ENCODE data around the gene MIEF1.

DNA sequence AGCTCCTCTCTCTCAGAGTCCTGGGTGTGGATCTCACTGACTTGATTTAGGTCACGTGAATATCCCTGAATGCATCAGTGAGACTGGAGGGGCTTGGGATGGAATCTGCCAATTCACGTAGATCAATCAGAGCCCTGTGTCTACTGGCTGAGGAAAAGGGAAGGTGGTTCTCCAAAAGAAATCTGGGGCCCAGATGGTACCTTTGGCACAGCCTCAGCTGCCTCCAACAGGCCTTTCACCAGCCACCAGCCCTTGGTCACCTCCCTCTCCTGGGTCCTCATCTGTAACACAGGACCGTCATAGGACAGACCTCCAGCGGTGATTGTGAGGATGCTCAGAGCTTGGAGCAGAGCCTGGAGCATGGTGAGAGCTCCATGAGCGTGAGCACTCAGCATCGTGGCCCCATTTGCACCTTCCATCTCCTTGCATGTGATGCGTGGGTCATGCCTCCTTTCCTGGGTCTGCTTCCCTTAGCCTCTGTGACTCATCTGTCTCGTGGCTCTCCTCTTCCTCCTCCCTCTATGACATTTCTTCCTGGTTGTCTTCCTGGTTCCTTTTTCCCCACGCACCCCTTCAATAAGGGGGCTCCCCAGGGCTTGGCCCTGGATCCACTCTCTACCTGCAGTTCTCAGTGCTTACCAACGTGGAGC lies 7.5 kb upstream of the MIEF1 start:
- TF ChIP-seq, protein P1, sequence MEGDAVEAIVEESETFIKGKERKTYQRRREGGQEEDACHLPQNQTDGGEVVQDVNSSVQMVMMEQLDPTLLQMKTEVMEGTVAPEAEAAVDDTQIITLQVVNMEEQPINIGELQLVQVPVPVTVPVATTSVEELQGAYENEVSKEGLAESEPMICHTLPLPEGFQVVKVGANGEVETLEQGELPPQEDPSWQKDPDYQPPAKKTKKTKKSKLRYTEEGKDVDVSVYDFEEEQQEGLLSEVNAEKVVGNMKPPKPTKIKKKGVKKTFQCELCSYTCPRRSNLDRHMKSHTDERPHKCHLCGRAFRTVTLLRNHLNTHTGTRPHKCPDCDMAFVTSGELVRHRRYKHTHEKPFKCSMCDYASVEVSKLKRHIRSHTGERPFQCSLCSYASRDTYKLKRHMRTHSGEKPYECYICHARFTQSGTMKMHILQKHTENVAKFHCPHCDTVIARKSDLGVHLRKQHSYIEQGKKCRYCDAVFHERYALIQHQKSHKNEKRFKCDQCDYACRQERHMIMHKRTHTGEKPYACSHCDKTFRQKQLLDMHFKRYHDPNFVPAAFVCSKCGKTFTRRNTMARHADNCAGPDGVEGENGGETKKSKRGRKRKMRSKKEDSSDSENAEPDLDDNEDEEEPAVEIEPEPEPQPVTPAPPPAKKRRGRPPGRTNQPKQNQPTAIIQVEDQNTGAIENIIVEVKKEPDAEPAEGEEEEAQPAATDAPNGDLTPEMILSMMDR (IDR thresholded peaks at IDR 0.05 in 4 of 5, conservative IDR thresholded peaks at IDR 0.05 in 1 of 5), result no peak
- TF ChIP-seq POLR2A (IDR thresholded peaks at IDR 0.05), result no peak

Measured in gastrocnemius medialis (tissue), 4 donors.